HG02981 (cell line): ENCODE results near the gene PIBF1.
A peak's percentile ranks its signal among the peaks of the same experiment; 100 is the strongest.
"Not testable (repeated sequence)": the region's sequence is repeated elsewhere in the genome, so short reads cannot be mapped to it uniquely, and the experiment has no call there.

Source experiments
- ATAC-seq: cut with Tn5 transposase; IDR thresholded peaks from one replicate; pipeline ENCODE4 v1.9.1; 2021; ENCODE audit warnings: mild to moderate bottlenecking, moderate library complexity; ENCODE audit not compliant: unreplicated experiment

The PIBF1 gene, protein sequence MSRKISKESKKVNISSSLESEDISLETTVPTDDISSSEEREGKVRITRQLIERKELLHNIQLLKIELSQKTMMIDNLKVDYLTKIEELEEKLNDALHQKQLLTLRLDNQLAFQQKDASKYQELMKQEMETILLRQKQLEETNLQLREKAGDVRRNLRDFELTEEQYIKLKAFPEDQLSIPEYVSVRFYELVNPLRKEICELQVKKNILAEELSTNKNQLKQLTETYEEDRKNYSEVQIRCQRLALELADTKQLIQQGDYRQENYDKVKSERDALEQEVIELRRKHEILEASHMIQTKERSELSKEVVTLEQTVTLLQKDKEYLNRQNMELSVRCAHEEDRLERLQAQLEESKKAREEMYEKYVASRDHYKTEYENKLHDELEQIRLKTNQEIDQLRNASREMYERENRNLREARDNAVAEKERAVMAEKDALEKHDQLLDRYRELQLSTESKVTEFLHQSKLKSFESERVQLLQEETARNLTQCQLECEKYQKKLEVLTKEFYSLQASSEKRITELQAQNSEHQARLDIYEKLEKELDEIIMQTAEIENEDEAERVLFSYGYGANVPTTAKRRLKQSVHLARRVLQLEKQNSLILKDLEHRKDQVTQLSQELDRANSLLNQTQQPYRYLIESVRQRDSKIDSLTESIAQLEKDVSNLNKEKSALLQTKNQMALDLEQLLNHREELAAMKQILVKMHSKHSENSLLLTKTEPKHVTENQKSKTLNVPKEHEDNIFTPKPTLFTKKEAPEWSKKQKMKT

GRCh38 chr13:72781451-72782439 is at the start of gene PIBF1, which contains the start of gene DIS3:
Gene PIBF1, plus strand, starts transcription at chr13:72782133. Its CDS starts 1,337 bp downstream, at chr13:72783470.
Gene DIS3, minus strand, starts transcription at chr13:72781900. Its CDS starts 68 bp downstream, at chr13:72781832.
- ATAC-seq: peak; percentile 97

- ATAC-seq: no peak
Observed at GRCh38 chr13:72737033-72737432, 44.9 kb upstream of the PIBF1 start.

DNA sequence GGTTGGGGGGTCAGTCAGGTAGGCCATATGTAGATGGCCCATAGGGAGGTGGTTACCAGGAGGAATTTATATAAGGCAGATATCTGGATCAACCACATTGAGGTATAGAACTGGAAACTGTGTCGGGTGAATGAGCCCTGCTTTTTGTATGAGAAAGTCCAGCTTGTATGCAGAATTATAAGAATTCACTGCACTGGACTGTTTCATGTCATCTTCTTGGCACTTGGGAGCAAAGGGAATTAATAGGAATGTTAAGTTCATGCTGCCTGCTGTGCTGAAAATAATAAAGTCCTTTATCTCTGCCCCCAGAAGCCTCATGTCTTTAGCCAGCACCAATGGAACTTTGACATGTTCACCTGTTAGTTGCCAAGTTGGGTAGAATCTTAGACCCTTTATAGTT is 41.9 kb upstream of the PIBF1 start:
- no peak for ATAC-seq

DNA sequence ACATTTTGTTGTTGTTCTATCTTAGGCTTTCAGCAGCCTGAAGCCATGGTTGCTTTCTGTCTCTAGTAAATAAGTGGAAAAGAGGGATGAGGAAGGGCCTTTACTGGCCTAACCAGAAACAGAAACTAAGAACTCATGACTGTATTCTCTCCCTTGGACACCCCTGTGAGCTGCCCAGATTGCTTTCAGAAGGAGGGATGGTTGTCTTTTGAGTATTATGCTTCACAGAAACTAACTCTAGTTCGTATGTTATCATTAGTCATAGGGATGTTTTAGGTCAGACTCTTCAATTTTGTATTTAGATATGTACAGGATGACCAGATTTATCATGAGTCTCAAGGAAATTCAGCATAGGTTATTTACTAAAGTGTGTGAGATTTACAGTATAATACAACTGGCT is 36.7 kb upstream of the PIBF1 start:
- ATAC-seq: no peak

- no peak for ATAC-seq
Observed at GRCh38 chr13:72751220-72751619, 30.7 kb upstream of the PIBF1 start.

DNA sequence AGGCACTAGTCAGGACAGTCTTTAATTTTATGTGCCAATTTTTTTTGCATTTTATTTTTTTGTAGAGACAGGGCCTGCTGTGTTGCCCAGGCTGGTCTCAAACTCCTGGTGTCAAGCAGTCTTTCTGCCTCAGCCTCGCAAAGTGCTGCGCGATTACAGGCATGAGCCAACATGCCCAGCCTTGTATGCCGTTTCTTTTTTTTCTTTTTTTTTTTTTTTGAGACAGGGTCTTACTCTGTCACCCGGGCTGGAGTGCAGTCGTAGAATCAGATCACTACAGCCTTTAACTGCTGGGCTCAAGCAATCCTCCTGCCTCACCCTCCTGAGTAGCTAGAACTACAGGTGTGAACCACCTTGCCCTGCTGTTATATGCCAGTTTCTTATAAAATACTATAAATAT is 27.8 kb upstream of the PIBF1 start:
- no peak for ATAC-seq

GRCh38 chr13:72757792-72758535 is 24.0 kb upstream of the PIBF1 start:
- no peak for ATAC-seq

DNA sequence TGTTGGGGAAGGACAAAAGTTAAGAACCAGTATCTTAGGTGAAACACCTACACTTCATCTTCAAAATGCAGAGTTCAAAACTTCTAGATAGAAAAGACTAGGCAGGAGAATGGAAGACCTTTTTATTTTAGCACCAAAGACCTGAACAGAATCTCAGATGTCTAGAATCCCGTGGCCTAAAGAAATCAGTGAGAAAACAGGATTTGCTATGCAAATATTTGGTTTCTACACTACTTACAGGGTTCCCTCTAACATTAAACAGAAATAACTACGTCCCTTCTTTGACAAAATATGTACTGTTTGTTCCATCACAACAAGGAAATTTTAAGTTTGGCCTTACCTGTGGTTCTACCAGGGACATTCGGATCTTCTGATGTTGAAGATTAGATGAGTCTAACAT is 21.7 kb upstream of the PIBF1 start:
- no peak for ATAC-seq

GRCh38 chr13:72763411-72763810 is 18.5 kb upstream of the PIBF1 start:
- no peak for ATAC-seq

DNA sequence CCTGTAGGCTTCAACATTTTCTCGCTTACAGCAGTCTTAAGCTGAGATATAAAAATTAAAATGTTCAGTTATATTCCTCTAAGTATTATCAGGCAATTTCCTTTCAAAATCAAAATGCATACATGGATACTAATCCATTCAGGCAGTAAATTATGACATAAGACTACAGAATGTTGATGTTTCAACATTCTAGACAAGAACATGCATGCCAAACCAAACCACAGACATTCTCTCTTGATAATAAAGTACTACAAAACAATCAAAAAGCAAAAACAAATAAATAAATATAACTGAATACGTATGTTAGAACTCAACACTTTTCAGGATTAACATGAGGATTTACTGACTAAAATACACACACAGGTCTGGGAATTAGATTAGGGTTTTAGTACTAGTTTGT is 7.9 kb upstream of the PIBF1 start:
- no peak for ATAC-seq

DNA sequence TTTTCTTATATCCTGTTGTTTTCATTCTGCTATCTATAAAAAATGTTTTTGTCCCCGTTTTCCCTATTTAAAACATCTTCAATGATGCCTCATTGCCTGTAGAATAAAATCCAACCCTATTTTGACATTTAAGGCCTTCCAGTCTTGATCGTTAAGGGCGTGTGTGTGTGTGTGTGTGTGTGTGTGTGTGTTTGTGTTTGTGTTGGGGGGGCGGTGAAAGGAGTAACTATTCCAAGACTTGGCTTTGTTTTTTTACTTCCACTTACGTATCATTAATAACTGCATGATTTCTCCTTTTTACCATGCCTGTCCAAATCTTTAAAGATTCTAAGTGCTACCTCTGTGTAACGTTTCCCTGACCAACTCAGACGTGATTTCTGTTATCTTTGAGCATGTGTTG is 784 bp downstream of the PIBF1 start:
- ATAC-seq: no peak

DNA sequence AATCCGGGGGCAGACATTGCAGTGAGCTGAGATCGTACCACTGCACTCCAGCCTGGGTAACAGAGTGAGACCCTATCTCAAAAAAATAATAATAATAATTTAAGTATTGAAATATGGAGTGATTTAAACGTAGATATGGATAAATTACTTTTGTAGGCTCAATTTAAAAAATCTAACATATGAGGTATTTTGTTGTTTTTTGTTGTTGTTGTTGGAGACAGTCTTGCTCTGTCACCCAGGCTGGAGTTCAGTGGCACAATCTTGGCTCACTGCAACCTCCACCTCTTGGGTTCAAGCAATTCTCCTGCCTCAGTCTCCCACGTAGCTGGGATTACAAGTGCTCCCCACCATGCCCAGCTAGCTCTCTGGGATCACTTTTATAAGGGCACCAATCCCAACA is 2.7 kb downstream of the PIBF1 start:
- ATAC-seq: not testable (repeated sequence)

DNA sequence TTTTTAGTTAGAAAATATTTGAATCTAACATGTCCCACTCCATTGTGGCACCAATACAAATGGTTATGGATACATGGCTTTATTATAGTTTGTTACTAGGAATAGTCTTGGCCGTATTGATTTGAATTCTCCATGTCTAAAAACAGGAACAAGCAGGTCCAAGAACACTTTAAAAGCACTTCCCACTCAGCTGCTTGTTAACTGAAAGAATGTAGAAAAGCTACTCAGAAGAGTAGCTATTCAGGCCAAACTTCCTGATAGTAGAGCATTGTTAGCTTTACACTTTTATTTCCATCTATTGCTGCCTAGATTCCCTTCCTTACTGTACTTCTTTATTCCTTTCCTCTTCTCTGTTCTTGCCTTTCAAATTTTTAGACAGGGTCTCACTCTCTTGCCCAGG is 6.9 kb downstream of the PIBF1 start:
- ATAC-seq: no peak

DNA sequence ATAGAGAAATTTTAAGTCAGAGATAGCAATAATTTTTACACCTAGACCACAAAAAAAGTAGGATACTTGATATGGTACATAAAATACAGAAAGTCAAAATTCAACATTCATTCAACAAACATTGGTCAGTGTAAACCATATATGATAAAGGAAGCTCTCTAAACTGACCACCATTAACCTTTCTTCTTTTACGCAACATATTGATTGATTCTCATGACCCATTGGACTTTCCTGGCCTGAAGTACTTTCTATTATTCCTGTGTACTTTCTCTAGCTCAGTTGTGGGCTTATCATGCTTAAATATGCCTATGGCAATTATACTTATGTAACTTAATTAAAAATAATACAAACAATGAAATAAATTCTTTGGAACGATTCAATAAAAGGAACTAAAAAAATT is 10.7 kb downstream of the PIBF1 start:
- no peak for ATAC-seq

DNA sequence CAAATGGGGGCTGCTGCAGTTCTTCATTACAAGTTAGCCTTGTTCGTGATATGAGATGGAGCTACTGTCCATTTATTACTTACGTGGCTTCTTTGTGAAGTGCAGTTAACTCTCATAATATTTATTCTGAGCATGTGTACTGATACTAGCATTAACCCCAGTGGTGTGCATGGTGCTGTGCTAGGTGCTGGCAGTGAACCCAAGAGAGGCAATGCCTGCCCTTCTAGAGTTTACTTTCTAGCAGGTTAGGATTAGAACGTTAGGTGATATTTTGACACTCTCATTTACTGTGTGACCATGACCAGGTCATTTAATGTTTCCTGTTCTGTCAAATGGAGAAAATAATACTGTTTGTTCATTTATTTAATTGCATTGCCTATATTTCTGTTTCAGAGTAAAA is 16.9 kb downstream of the PIBF1 start:
- ATAC-seq: no peak

DNA sequence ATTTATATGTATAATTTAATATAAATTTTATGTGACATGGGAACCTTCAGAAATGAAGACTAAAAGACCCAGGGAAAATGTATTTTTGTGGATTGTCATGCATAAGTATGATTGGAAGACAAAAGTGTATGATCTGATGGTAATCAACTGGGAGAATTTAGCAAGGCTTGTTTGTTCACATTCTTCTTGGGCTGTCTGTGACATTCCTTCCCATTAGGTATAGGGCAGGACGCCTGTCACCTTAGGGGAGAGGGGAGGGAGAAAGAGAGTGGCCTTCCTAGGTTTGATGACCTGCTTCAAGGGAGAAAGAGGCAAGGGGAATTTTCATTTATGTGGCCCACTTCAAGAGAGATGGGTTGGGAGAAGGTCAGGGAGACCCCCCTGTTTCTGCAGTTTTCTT is 22.4 kb downstream of the PIBF1 start:
- ATAC-seq: no peak

DNA sequence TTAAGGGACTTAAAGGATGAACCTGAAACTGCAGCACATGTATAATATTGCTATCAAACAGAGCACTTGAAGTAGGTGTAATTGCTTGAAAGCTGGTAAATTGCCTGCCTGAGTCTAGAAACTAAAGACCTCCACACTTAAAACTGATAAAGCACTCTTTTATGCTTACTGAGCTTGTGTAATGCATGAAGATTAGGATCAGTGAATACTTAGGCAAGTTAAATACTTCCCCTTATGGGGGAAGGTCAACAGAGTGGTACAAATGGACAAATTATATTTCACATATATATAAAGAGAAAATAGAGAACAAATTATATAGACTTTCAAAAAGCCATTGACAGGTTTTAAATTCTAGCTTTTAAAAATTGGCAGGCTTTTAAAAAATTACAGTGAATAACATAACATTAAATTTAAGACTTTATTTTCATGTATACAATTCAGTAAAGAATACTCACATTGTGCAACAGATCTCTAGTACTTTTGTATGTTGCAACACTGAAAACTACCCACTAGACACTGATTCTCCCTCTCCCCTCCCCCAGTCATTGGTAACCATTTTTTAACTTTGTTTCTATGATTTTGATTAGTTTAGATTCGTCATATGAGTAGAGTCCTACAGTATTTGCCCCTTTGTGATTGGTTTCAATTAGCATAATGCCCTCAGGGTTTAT is 23.9 kb downstream of the PIBF1 start:
- no peak for ATAC-seq

GRCh38 chr13:72806514-72806913 is 24.6 kb downstream of the PIBF1 start:
- ATAC-seq: not testable (repeated sequence)

DNA sequence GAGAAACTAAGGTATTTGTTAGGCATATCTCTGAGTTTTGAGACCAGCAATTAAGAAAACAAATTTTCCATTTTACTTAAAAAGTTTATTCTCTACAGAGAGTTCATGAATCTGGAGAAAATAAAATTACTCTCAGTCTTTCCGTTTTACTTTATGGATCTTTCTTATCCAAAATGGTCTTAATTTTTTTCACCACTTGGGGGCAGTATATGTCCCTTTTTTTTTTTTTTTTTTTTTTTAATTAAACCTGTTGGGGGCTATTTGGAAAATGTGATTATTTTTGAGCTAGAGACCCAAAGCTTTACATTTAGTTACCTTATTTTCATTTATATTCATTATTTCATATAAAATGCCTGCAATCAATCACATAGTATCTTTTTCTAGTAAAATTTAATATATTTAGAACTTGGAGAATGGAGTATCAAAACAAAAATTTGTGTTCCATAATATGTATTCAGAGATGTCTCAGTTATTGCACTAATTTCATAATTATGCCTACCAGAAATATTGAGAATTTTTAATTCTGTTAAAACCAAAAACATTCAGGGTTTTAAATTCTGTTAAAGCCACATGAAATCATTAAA is 27.1 kb downstream of the PIBF1 start:
- ATAC-seq: no peak
